Measurements from ENCODE around the gene PCBP1.
"Not testable (repeated sequence)": the region's sequence is repeated elsewhere in the genome, so short reads cannot be mapped to it uniquely, and the experiment has no call there.

Gene PCBP1

GRCh38 chr2:70101174-70101573, 13.9 kb downstream of the PCBP1 start:
- no peak for DNase-seq

DNA sequence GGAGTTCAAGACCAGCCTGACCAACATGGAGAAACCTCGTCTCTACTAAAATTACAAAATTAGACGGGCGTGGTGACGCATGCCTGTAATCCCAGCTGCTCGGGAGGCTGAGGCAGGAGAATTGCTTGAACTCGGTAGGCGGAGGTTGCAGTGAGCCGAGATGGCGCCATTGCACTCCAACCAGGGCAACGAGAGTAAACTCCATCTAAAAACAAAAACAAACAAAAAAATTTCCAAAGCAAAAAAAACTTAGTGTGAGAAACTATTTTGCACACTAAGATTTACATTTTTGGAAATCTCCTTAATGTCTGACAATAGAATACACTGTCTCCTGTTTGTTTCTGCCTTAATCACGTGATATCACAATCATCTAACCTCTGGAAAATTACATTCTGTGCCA, 14.4 kb downstream of the PCBP1 start:
- not testable (repeated sequence) for DNase-seq

- DNase-seq = not testable (repeated sequence)
Measured at GRCh38 chr2:70102323-70102905, 15.1 kb downstream of the PCBP1 start.

GRCh38 chr2:70103531-70104061, 16.3 kb downstream of the PCBP1 start:
- peak; percentile 55 for DNase-seq

DNA sequence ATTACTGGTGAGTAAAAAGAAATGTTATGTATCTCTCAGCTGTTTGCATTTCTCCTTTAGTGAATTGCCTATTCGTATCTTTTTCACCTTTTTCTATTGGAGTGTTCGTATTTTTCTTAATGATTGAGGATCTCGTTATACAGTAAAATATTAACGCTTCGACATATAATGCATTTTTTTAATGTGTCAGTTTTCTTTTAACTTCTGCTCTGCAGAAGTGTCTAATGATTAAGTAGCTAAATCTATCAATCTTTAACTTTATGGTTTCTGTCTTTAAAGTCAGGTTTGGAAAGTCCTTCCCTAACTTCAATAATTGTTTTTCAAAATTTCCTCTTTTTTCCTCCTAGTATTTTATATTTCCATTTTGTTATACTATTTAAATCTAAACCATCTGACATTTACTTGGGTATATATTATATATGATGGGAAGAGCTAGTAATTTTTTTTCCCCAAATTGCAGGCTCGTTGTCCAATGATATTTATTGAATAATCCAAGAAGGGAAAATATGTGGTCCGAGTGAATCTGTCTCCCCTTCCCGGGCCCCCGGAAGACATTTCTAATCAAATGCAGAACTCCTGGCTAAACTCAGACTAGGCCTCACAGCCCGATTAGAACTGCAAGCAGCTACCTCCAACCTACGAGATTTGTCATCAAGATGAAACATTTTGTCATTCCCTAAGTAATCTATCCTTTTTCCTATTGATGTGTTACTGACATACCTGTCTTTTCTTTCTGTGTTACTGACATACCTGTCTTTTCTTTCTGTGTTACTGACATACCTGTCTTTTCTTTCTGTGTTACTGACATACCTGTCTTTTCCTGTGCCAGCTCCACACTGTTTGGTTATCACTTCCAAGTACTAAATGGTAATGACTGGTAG, 17.2 kb downstream of the PCBP1 start:
- peak; percentile 68 for DNase-seq

DNA sequence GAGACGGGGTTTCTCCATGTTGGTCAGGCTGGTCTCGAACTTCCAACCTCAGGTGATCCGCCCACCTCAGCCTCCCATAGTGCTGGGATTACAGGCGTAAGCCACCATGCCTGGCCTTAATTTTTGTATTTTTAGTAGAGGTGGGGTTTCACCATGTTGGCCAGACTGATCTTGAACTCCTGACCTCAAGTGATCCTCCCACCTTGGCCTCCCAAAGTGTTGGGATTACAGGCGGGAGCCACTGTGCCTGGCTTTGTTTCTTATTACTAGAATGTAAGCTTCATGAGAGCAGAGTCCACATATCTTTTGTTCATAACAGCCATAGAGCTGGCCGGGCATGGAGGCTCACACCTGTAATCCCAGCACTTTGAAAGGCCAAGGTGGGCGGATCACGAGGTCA, 18.9 kb downstream of the PCBP1 start:
- not testable (repeated sequence) for DNase-seq

- DNase-seq = not testable (repeated sequence)
Measured at GRCh38 chr2:70110397-70110796, 23.1 kb downstream of the PCBP1 start.

DNA sequence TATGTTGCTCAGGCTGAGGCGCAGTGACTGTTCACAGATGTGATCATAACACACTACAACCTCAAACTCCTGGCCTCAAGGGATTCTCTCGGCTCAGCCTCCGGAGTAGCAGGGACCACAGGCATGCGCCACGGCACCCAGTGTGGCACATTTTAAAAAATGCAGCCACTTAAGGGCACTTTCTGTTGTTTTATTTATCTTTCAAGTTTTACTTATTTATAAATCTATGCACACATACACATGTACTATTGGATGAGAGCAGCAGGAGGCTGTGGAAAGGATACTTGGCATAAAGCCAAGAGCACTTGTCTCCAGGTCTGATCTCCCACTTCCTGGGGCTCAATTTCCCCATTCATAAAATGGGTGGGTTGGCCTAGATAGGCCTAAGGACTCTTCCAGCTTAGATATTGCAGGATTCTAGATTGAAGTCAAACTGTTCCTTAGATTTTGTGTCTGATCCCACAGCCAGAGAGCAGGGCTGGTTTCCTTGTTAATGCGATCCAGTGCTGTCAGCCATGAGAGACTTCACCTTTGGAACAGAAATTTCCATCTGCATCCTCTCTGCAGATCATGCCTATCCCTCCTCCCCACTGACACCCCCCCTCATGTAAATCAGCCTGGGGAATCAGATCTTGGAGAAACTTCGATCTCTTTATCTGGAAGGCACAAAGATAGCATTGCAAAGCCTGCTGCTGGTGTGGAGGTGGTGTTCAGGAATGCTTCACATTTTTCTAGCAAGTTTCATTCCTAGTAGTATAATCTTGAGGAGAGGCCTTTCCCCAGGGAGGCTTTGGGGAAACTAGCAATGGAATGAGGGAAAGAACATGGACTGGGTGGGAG, 24.7 kb downstream of the PCBP1 start:
- DNase-seq = no peak

- DNase-seq = no peak
Measured at GRCh38 chr2:70113359-70114070, 26.2 kb downstream of the PCBP1 start.

DNA sequence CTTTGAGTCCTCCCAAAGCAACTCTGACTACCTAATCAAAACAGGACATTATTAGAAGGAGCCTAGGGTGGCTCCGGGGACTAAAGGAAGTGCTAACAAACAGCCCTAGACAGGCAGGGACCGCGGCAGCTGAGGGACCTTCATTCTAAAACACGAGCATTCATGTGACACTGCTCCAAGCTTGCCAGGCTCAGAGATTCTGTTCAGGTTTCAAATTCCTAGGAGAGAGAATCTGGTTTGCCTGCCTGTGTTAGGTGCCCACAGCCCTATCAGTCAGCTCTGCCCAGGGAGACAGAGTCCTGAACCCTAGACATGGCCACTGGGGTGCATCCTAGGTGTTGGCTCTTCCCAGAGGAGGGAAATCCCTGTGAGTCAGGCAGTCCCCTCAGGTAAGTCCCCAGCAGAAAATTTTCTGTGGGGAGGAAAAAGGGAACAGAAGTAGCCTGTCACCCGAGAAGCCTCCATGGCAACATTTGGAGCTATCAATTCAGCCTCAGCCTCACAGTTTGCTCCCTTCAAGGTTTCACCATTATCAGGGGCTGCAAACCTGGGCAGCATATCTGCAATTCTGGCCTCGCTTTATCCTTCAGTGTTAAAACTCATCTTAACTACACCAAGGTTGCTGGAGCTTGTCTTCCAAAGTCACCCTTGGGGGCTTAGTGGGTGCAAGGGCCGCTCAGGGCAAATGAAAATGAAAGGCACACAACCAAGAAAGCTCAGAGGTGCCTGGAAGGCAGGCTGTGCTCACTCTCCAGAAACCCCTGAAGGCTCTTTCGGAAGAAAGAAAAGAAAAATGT, 28.6 kb downstream of the PCBP1 start:
- DNase-seq = no peak

- no peak for DNase-seq
Measured at GRCh38 chr2:70116936-70117552, 29.8 kb downstream of the PCBP1 start.

DNA sequence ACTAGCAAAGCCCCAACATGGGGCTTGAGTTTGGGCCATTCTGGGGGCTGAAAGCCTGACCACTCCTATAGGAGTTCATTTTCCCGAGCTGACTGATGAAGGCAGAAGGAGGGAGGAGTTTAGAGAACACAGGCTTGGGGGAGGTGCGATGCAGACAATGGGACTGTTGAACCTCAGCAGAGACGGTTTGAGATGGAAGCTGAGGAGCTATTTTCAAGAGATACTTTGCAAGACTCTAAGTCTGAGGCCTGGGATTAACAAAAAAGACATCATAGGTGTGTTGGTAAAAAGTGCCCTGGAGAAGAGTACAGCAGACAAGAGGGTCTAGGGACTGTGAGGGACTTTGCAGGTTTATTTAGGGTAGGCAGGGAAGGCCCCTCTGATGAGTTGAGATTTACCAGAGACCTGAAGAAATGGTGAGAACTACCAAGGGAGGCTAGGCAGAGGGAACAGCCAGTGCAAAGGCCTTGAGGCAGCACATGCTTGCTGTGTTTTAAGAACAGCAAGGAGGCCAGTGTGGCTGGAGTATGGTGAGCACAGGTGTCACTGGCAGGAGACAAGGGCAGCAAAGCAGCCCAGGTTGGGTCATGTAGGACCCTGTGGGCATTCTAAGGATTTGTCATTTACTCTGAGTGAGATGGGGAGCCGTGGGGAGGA, 31.6 kb downstream of the PCBP1 start:
- DNase-seq = no peak

DNA sequence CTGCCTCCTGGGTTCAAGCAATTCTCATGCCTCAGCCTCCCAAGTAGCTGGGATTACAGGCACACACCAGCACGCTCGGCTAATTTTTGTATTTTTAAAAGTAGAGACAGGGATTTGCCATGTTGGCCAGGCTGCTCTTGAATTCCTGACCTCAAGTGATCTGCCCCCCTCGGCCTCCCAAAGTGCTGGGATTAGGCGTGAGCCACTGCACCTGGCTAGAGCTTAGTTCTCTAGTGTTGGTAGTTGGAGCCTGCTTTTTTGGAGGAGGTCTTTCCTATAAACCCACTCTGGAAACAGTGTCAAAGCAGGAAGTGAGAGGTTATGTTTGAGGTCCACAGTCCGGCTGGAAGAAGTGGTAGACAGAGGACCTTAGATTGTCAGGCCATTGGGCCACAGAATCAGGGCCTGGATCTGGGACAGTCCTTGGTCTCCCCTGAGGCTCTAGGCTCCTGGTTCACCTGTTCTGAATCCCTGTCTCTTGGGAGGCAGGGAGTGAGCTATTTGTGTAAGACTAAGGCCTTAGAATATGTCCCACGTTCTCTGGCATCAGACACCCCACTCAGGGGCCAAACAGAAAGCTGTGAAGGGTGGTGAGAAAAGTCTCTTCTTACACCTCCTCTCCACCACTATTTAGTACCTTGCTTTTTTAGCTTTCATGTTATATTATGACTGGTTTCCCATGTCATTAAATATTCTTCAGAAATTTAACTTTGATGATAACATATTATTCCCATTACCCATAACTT, 34.5 kb downstream of the PCBP1 start:
- no peak for DNase-seq

- DNase-seq = no peak
Measured at GRCh38 chr2:70122470-70122869, 35.2 kb downstream of the PCBP1 start.

DNA sequence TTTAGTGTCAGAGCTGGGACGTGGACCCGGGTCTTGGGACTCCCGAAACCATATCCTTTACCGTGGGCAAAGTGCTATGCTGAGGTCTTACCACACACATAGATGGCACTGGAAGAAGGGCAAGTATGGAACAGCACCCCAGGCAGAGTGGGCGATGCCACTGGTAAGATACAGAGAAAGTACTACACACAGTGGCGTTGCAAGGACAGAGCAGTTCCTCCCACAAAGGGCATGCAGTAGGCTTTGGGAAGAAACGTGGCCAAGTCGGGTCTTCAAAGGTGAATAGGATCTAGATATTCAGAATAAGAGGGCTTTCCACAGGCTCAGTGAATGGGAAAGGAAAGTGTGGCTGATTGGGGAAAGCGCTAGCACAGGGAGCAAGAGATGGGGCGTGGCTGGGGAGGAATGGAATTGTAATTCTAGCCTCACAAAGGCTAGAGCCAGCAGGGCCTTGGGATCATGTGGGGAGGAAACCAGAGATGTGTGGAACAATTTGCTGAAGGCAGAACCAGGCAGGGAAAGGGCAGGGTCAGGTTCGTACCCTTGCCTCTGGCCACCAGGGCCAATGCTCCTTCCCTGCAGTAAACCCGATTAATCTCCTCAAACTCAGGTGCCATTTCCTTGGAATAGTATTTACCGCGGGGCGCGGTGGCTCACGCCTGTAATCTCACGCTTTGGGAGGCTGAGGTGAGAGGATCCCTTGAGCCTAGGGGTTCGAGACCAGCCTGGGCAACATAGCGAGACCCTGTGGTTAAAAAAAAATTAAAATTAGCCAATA, 36.0 kb downstream of the PCBP1 start:
- no peak for DNase-seq

GRCh38 chr2:70123829-70124116, 36.5 kb downstream of the PCBP1 start:
- no peak for DNase-seq

GRCh38 chr2:70124983-70125480, 37.8 kb downstream of the PCBP1 start:
- peak; percentile 76 for DNase-seq

- DNase-seq = no peak
Measured at GRCh38 chr2:70125498-70125898, 38.2 kb downstream of the PCBP1 start.

- no peak for DNase-seq
Measured at GRCh38 chr2:70126413-70126812, 39.1 kb downstream of the PCBP1 start.
